Measurements from ENCODE around the gene GUCA2A. TPM values are rescaled to one million over a fixed set of nuclear protein-coding genes. Genes with fewer than 3 reads are reported as not detected.

GUCA2A gene
- total and polyA plus RNA-seq, 2 of the 13 experiments (the other 11 are each of a cell fraction or from before 2014, with no cell fraction given), result not detected

DNA sequence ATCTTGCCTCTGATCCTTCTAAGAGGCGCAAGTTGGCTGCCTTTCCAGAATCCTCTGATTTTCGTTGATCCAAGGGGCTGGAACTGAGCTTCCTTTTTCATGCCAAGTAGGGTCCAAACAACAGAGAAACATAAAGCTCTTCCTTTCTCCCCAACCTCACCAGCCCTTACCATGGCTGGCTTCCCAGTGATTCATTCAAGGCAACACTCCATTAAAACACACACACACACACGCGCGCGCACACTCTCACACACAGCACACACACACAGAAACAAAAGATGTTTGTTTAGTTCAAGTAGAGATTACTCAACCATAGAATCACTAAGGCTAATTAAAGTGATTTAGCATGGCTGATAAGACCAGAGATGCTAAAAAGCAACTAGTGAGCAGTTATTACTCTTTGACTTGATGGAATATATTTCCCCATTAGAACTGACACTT lies 13.0 kb upstream of the GUCA2A start (continued):
- TF ChIP-seq ZSCAN31 (CRISPR knock-in tag; IDR thresholded peaks at IDR 0.05; ENCODE audit: low read depth), result no peak

DNA sequence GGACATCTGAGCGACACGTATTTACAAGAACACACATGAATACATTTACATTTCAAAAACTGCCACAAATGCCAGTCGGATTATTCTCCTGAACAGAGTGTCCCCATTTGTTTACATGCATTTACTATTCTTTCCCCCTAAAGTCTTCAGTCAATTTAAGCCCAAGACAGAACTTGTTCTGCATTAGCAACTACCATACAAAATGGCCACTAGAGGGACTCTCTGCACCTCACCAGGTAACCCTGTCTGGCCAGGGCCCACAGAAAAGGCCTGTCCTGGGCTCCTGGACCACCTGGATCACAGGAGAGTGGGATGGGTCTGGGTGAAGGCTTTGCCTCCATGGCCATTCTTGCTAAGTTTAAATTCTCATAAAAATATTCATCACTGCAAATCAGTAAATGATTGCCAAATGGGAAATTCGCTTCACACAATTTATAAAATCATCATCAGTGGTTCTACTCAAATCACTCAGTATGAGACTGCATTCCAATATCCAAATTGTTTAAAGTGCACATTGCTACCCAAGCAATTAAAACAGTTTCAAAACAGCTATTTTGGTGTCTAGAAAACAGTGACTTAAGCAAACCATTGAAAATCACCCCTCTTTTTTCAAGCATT lies 12.5 kb upstream of the GUCA2A start:
- no peak overlapping the region for H3K27ac ChIP-seq (ENCODE audit: extremely low read length, insufficient read depth, low read length)
- peak; percentile 68 for FAIRE-seq
- peaks cover 9% of the 10 kb centered on the region for H3K4me1 ChIP-seq (ENCODE audit: insufficient read depth, low read length)
- DNase-seq (ENCODE audit: low spot score), result peak; percentile 51
- H3K4me3 ChIP-seq (replicated peaks in 1 of 3; ENCODE audit: insufficient read depth in 1 of 3, low read depth in 2 of 3, low read length in 3 of 3), result no peak overlapping the region
- no TSS peak for BruUV-seq (replicated peaks)
- no peaks in the 10 kb centered on the region for H3K9me3 ChIP-seq (ENCODE audit: low read length)
- H3K9ac ChIP-seq (ENCODE audit: insufficient read depth, low read depth, low read length), result no peak overlapping the region
- H3K79me2 ChIP-seq (ENCODE audit: insufficient read depth, low read length), result no peaks in the 10 kb centered on the region
- H3K27me3 ChIP-seq (ENCODE audit: control insufficient read depth in 1 of 2, insufficient read depth in 2 of 2, low read length in 2 of 2), result no peaks in the 10 kb centered on the region
- in situ Hi-C loops (cut with HindIII; ENCODE audit: extremely low pct_ligation_motif_present, low pct_unique_long_range_greater_than_20kb) (no loop called here), intact Hi-C loops (cut with micrococcal nuclease; ENCODE audit: unreplicated experiment) (no loop called here)
- TF ChIP-seq RAD21 (CRISPR knock-in tag; IDR thresholded peaks at IDR 0.05), result peak; percentile 42; the same call in 1 of the 2 replicates
- peak; percentile 29; the same call in 1 of the 2 replicates for TF ChIP-seq SMC3 (IDR thresholded peaks at IDR 0.05; ENCODE audit: low read length)
- TF ChIP-seq RBM22 (optimal IDR thresholded peaks at IDR 0.05; ENCODE audit: low read length), result peak; percentile 28
- TF ChIP-seq ZFX (CRISPR knock-in tag; IDR thresholded peaks at IDR 0.05; ENCODE audit: low read depth), result peak; percentile 33
- 0 out of 2 replicates have a peak, but pooled peaks have one; percentile 27 for TF ChIP-seq GATAD2A (CRISPR knock-in tag; IDR thresholded peaks at IDR 0.05)
- peak; percentile 14; the same call in 1 of the 2 replicates for TF ChIP-seq KAT8 (CRISPR knock-in tag; IDR thresholded peaks at IDR 0.05)
- no peak for TF ChIP-seq SP140L (CRISPR knock-in tag; IDR thresholded peaks at IDR 0.05; ENCODE audit: borderline replicate concordance)
- peak; percentile 73 for TF ChIP-seq STAG1 (CRISPR knock-in tag; IDR thresholded peaks at IDR 0.05)
- TF ChIP-seq ZNF749 (CRISPR knock-in tag; IDR thresholded peaks at IDR 0.05; ENCODE audit: borderline replicate concordance), result no peak
- TF ChIP-seq RXRB (CRISPR knock-in tag; IDR thresholded peaks at IDR 0.05; ENCODE audit: borderline replicate concordance), result no peak
- TF ChIP-seq, protein P1, sequence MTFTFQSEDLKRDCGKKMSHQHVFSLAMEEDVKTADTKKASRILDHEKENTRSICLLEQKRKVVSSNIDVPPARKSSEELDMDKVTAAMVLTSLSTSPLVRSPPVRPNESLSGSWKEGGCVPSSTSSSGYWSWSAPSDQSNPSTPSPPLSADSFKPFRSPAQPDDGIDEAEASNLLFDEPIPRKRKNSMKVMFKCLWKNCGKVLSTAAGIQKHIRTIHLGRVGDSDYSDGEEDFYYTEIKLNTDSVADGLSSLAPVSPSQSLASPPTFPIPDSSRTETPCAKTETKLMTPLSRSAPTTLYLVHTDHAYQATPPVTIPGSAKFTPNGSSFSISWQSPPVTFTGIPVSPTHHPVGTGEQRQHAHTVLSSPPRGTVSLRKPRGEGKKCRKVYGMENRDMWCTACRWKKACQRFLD (CRISPR knock-in tag; IDR thresholded peaks at IDR 0.05; ENCODE audit: borderline replicate concordance), result no peak
- TF ChIP-seq, protein P2, sequence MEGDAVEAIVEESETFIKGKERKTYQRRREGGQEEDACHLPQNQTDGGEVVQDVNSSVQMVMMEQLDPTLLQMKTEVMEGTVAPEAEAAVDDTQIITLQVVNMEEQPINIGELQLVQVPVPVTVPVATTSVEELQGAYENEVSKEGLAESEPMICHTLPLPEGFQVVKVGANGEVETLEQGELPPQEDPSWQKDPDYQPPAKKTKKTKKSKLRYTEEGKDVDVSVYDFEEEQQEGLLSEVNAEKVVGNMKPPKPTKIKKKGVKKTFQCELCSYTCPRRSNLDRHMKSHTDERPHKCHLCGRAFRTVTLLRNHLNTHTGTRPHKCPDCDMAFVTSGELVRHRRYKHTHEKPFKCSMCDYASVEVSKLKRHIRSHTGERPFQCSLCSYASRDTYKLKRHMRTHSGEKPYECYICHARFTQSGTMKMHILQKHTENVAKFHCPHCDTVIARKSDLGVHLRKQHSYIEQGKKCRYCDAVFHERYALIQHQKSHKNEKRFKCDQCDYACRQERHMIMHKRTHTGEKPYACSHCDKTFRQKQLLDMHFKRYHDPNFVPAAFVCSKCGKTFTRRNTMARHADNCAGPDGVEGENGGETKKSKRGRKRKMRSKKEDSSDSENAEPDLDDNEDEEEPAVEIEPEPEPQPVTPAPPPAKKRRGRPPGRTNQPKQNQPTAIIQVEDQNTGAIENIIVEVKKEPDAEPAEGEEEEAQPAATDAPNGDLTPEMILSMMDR (CRISPR knock-in tag; IDR thresholded peaks at IDR 0.05), result peak; percentile 77
- peaks cover 6 to 25% of the 10 kb centered on the region in 2 experiments; a peak in 3 of 5 replicates for H3K36me3 ChIP-seq (replicated peaks in 1 of 2; ENCODE audit: control insufficient read depth in 1 of 2, insufficient read depth in 2 of 2, low read length in 2 of 2)
- CTCF ChIA-PET (ENCODE audit: low intra/inter-chr PET ratio, low total read pairs), result no interaction called here
- H2AFZ ChIP-seq (ENCODE audit: low read length), result no peak overlapping the region
- no peak overlapping the region for H3K4me2 ChIP-seq (ENCODE audit: low read depth, low read length)
- POLR2A ChIA-PET, result no interaction called here
- WGBS (ENCODE audit: low lambda C conversion rate), result 87% methylated on average over 4 of the region's 4 CpGs
- H4K20me1 ChIP-seq (ENCODE audit: insufficient read depth, low read length), result no peaks in the 10 kb centered on the region
- peak; percentile 73 for ATAC-seq

Measured in HepG2 (cell line).